GM12878 (cell line): Measurements from ENCODE around the gene FSIP1.

Experiments
- CREM ChIP-seq: IDR thresholded peaks from 2 replicates; pipeline ENCODE4 v1.6.1; 2014; ENCODE audit warnings: antibody characterized with exemption, low read depth
- CTCF ChIP-seq, 3 experiments: IDR thresholded peaks in 2 of 3; conservative IDR thresholded peaks in 1 of 3; 2 replicates each; pipeline ENCODE4 v1.5.1; 2011; ENCODE audit warnings: low read depth in 3 of 3, low read length in 3 of 3, mild to moderate bottlenecking in 3 of 3, control low read depth in 2 of 3, moderate library complexity in 2 of 3, inconsistent platforms in 1 of 3, mixed read lengths in 1 of 3; ENCODE audit not compliant: control insufficient read depth in 2 of 3, insufficient read depth in 1 of 3; ENCODE audit errors: extremely low read depth in 1 of 3
- EZH2 ChIP-seq: IDR thresholded peaks from 2 replicates; pipeline ENCODE4 v1.6.1; 2012; ENCODE audit warnings: low read depth, mild to moderate bottlenecking, control low read depth, inconsistent platforms, low read length, borderline replicate concordance; ENCODE audit not compliant: control insufficient read depth
- NFYA ChIP-seq: IDR thresholded peaks from 2 replicates; pipeline ENCODE4 v1.6.1; 2011; ENCODE audit warnings: low read depth, mild to moderate bottlenecking, low read length, improper control_type of control experiment, borderline replicate concordance
- POLR2A ChIP-seq: IDR thresholded peaks from 2 replicates; pipeline ENCODE4 v1.6.1; 2011; ENCODE audit warnings: low read depth, mild to moderate bottlenecking, low read length
- POLR2AphosphoS5 ChIP-seq: IDR thresholded peaks from 2 replicates; pipeline ENCODE4 v1.6.1; 2011; ENCODE audit warnings: mild to moderate bottlenecking, low read length, inconsistent platforms
- SP1 ChIP-seq: IDR thresholded peaks from one replicate; pipeline ENCODE4 v1.6.1; 2011; ENCODE audit warnings: low read depth, low read length
- TF ChIP-seq, protein P1 (sequence below): fragments of 450-650 bp; IDR thresholded peaks from 2 replicates; pipeline ENCODE4 v1.6.1; 2017; ENCODE audit warnings: low read depth, mild to moderate bottlenecking, moderate library complexity
- TF ChIP-seq, protein P2 (sequence below): IDR thresholded peaks from 2 replicates; pipeline ENCODE4 v1.6.1; 2011; ENCODE audit warnings: borderline replicate concordance, low read depth, mild to moderate bottlenecking, moderate library complexity, low read length; ENCODE audit not compliant: insufficient read depth, poor library complexity, severe bottlenecking
- TF ChIP-seq, protein P3 (sequence below): IDR thresholded peaks from 2 replicates; pipeline ENCODE4 v1.6.1; 2012; ENCODE audit warnings: mild to moderate bottlenecking, low read depth, low read length

- TF ChIP-seq, protein P1, sequence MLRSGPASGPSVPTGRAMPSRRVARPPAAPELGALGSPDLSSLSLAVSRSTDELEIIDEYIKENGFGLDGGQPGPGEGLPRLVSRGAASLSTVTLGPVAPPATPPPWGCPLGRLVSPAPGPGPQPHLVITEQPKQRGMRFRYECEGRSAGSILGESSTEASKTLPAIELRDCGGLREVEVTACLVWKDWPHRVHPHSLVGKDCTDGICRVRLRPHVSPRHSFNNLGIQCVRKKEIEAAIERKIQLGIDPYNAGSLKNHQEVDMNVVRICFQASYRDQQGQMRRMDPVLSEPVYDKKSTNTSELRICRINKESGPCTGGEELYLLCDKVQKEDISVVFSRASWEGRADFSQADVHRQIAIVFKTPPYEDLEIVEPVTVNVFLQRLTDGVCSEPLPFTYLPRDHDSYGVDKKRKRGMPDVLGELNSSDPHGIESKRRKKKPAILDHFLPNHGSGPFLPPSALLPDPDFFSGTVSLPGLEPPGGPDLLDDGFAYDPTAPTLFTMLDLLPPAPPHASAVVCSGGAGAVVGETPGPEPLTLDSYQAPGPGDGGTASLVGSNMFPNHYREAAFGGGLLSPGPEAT = no peak
- TF ChIP-seq POLR2AphosphoS5 (no peak), NFYA (no peak), POLR2A (no peak), CTCF (IDR thresholded peaks at IDR 0.05 in 2 of 3, conservative IDR thresholded peaks at IDR 0.05 in 1 of 3; ENCODE audit: control insufficient read depth in 2 of 3, extremely low read depth in 1 of 3, insufficient read depth in 1 of 3, low read depth in 3 of 3, low read length in 3 of 3) (no peak), CREM (no peak), EZH2 (no peak), SP1 (no peak)
- TF ChIP-seq, protein P2, sequence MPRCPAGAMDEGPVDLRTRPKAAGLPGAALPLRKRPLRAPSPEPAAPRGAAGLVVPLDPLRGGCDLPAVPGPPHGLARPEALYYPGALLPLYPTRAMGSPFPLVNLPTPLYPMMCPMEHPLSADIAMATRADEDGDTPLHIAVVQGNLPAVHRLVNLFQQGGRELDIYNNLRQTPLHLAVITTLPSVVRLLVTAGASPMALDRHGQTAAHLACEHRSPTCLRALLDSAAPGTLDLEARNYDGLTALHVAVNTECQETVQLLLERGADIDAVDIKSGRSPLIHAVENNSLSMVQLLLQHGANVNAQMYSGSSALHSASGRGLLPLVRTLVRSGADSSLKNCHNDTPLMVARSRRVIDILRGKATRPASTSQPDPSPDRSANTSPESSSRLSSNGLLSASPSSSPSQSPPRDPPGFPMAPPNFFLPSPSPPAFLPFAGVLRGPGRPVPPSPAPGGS = no peak
- TF ChIP-seq, protein P3, sequence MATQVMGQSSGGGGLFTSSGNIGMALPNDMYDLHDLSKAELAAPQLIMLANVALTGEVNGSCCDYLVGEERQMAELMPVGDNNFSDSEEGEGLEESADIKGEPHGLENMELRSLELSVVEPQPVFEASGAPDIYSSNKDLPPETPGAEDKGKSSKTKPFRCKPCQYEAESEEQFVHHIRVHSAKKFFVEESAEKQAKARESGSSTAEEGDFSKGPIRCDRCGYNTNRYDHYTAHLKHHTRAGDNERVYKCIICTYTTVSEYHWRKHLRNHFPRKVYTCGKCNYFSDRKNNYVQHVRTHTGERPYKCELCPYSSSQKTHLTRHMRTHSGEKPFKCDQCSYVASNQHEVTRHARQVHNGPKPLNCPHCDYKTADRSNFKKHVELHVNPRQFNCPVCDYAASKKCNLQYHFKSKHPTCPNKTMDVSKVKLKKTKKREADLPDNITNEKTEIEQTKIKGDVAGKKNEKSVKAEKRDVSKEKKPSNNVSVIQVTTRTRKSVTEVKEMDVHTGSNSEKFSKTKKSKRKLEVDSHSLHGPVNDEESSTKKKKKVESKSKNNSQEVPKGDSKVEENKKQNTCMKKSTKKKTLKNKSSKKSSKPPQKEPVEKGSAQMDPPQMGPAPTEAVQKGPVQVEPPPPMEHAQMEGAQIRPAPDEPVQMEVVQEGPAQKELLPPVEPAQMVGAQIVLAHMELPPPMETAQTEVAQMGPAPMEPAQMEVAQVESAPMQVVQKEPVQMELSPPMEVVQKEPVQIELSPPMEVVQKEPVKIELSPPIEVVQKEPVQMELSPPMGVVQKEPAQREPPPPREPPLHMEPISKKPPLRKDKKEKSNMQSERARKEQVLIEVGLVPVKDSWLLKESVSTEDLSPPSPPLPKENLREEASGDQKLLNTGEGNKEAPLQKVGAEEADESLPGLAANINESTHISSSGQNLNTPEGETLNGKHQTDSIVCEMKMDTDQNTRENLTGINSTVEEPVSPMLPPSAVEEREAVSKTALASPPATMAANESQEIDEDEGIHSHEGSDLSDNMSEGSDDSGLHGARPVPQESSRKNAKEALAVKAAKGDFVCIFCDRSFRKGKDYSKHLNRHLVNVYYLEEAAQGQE = no peak
Observed at GRCh38 chr15:39591141-39591895, 191.3 kb downstream of the FSIP1 start.
